A549 (cell line): Measurements from ENCODE around the gene PIK3C2B. TPM values are rescaled to one million over a fixed set of nuclear protein-coding genes. Genes with fewer than 3 reads are reported as not detected.

Experiments
- ATAC-seq, 2 experiments: fragments of 200-7000 bp in 1 of 2; fragments of >200 bp in 1 of 2; cut with Nextera tagmentation in 1 of 2; cut with Tn5 transposase in 1 of 2; 3 replicates each; pipeline versions ENCODE4 v1.8.0 to v1.9.1; 2018 to 2020; ENCODE audit warnings: mild to moderate bottlenecking in 1 of 2, moderate library complexity in 1 of 2
- CTCF ChIA-PET: fragments of 300-600 bp; sonication (Branson Sonifier 250); formaldehyde crosslinking; extraction: SDS; loops from one replicate; lab custom pipeline; 2021; ENCODE audit warnings: antibody characterized with exemption, inconsistent platforms; lab: Yijun Ruan, JAX
- POLR2A ChIA-PET: fragments of 350-600 bp; formaldehyde crosslinking; extraction: SDS; loops from one replicate; lab custom pipeline; 2021; ENCODE audit warnings: antibody characterized with exemption, inconsistent platforms; lab: Yijun Ruan, JAX
- DNase-seq, 2 experiments: peaks; one replicate each; pipeline versions ENCODE4 v3.0.0 to v3.0.0-alpha.2; 2011 to 2016; ENCODE audit warnings: low read depth in 1 of 2, low spot score in 1 of 2
- FAIRE-seq: peaks from 2 replicates; lab custom pipeline; 2011; peaks lifted over from hg19 to GRCh38; lab: Jason Lieb, UNC
- H3K27ac ChIP-seq, 2 experiments: fragments of >200 bp; sonication (Bioruptor Twin); formaldehyde crosslinking; 3 replicates each; pipeline ENCODE4 v1.5.1; 2016 to 2017
- H3K4me1 ChIP-seq: fragments of >200 bp; sonication (Bioruptor Twin); formaldehyde crosslinking; 3 replicates; pipeline ENCODE4 v1.6.1; 2016
- H3K4me2 ChIP-seq: fragments of >200 bp; sonication (Bioruptor Twin); formaldehyde crosslinking; 3 replicates; pipeline ENCODE4 v1.6.1; 2016
- H3K4me3 ChIP-seq: fragments of >200 bp; sonication (Bioruptor Twin); formaldehyde crosslinking; 3 replicates; pipeline ENCODE4 v1.5.1; 2016
- H3K9me3 ChIP-seq: fragments of >200 bp; sonication (Bioruptor Twin); formaldehyde crosslinking; 3 replicates; pipeline ENCODE4 v1.6.1; 2016
- CBX2 ChIP-seq: fragments of 200-600 bp; sonication (generic); IDR thresholded peaks from 2 replicates; pipeline ENCODE4 v1.6.1; 2016; ENCODE audit warnings: low read depth, mild to moderate bottlenecking, borderline replicate concordance
- EHMT2 ChIP-seq: fragments of 200-600 bp; sonication (generic); IDR thresholded peaks from 2 replicates; pipeline ENCODE4 v1.6.1; 2016; ENCODE audit warnings: antibody characterized with exemption, low read depth, mild to moderate bottlenecking, moderate library complexity
- HOXA7 ChIP-seq: fragments of 250-450 bp; sonication (Bioruptor Pico); IDR thresholded peaks from 2 replicates; pipeline ENCODE4 v1.5.0; 2020; ENCODE audit warnings: mild to moderate bottlenecking, moderate library complexity
- HOXB5 ChIP-seq: fragments of 250-450 bp; sonication (Bioruptor Pico); IDR thresholded peaks from 2 replicates; pipeline ENCODE4 v1.5.0; 2020; ENCODE audit warnings: mild to moderate bottlenecking, moderate library complexity
- MYC ChIP-seq: IDR thresholded peaks from 2 replicates; pipeline ENCODE4 v1.6.1; 2012; ENCODE audit warnings: mild to moderate bottlenecking, inconsistent platforms, low read length, improper control_type of control experiment, borderline replicate concordance
- PHF8 ChIP-seq: fragments of 200-600 bp; sonication (generic); IDR thresholded peaks from 2 replicates; pipeline ENCODE4 v1.6.1; 2016; ENCODE audit warnings: low read depth, mild to moderate bottlenecking, antibody characterized with exemption, moderate library complexity, borderline replicate concordance
- POLR2A ChIP-seq: IDR thresholded peaks from 2 replicates; pipeline ENCODE4 v1.6.1; 2012; ENCODE audit warnings: mild to moderate bottlenecking, low read length
- RARB ChIP-seq: fragments of 250-450 bp; sonication (Bioruptor Pico); IDR thresholded peaks from 2 replicates; pipeline ENCODE4 v1.8.0; 2021; ENCODE audit warnings: mild to moderate bottlenecking, moderate library complexity
- RCOR1 ChIP-seq: fragments of 150-350 bp; IDR thresholded peaks from 2 replicates; pipeline ENCODE4 v1.6.1; 2014; ENCODE audit warnings: antibody characterized with exemption, low read length, low read depth
- RFX5 ChIP-seq: fragments of 450-650 bp; IDR thresholded peaks from 2 replicates; pipeline ENCODE4 v1.7.1; 2014; ENCODE audit warnings: antibody characterized with exemption, mild to moderate bottlenecking, moderate library complexity
- SREBF2 ChIP-seq: fragments of 450-650 bp; IDR thresholded peaks from 2 replicates; pipeline ENCODE4 v1.6.1; 2014; ENCODE audit warnings: mild to moderate bottlenecking, moderate library complexity
- ZSCAN20 ChIP-seq: fragments of 250-450 bp; sonication (Bioruptor Pico); IDR thresholded peaks from 2 replicates; pipeline ENCODE4 v1.8.0; 2022; ENCODE audit warnings: mild to moderate bottlenecking, moderate library complexity
- WGBS: methylation state at CpG from one replicate; pipeline ENCODE4 v1.1.6; 2017; ENCODE audit errors: missing lambda C conversion rate; 5-methylcytosine and 5-hydroxymethylcytosine counted together
- polyA plus RNA-seq, 4 experiments: library from polyadenylated mRNA; depleted of rRNA in 3 of 4; stranded (reverse); fragments of >200 nt; fragmentation: RNase III in 1 of 4; extraction: RNeasy Plus Mini Kit Qiagen cat#74134 plus additional on column Dnase treatment in 1 of 4; gene quantifications; 2 replicates in 3 of 4; 3 replicates in 1 of 4; pipeline ENCODE4 v1.2.3, GENCODE V29; 2011 to 2017
- TF ChIP-seq, protein P1 (sequence below): fragments of >200 bp; sonication (Bioruptor Twin); formaldehyde crosslinking; IDR thresholded peaks from 2 replicates; pipeline ENCODE4 v1.6.1; 2016
- TF ChIP-seq, protein P2 (sequence below): IDR thresholded peaks from 2 replicates; pipeline ENCODE4 v1.6.1; 2012
- TF ChIP-seq, protein P3 (sequence below): fragments of 200-600 bp; sonication (generic); IDR thresholded peaks from 2 replicates; pipeline ENCODE4 v1.6.1; 2016; ENCODE audit warnings: antibody characterized with exemption, mild to moderate bottlenecking, moderate library complexity
- TF ChIP-seq, protein P4 (sequence below): fragments of >200 bp; sonication (Bioruptor Twin); formaldehyde crosslinking; IDR thresholded peaks from 3 replicates; pipeline ENCODE4 v1.6.1; 2016

PIK3C2B gene
- polyA plus RNA-seq, 2 of the 4 experiments (the other 2 are of a cell fraction) = 9.2 to 9.7 TPM

DNA sequence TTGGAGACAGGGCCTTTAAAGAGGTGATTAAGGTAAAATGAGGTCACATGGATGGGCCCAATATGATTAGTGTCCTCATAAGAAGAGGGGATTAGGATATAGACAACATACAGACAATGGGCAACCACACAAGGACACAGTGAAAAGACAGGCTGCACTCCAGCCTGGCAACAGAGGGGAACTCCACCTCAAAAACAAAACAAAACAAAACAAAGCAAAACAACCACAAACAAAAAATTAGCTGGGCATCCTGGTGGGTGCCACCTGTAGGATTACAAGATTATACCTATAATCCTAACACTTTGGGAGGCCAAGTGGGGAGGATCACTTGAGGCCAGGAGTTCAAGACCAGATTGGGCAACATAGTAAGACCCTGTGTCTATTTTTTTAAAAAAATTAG is 16.8 kb upstream of the PIK3C2B start:
- no peak for FAIRE-seq
- ChIA-PET CTCF (interaction anchor here (0.6 to 1.3 kb wide), 2 partner anchors 9 to 79 kb away, joined by 3 read pairs; no protein-coding TSS in a partner anchor), POLR2A (no interaction called here)
- Histone ChIP-seq H3K27ac (no peak overlapping the region), H3K4me3 (no peak overlapping the region), H3K4me2 (no peak overlapping the region), H3K4me1 (no peaks in the 10 kb centered on the region), H3K9me3 (no peaks in the 10 kb centered on the region)
- ATAC-seq = no peak
- DNase-seq = no peak
- TF ChIP-seq EHMT2 (no peak), HOXB5 (CRISPR knock-in tag) (no peak)

DNA sequence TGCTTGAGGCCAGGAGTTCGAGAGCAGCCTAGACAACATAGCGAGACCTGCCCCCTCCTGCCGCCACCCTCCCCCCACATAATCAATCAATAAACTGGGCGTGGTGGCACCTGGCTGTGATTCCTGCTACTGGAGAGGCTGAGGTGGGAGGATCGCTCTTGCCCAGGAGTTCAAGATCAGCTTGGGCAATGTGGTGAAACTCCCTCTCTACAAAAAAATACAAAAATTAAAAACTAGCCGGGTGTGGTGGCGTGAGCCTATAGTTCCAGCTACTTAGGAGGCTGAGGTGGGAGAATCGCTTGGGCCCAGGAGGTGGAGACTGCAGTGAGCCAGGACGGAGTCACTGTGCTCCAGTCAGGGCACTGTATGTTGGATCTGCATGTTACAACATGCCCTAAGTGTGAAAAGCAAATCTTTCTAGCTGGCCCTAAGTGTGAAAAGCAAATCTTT is 14.6 kb upstream of the PIK3C2B start:
- no peak for FAIRE-seq
- TF ChIP-seq PHF8 (no peak), HOXB5 (CRISPR knock-in tag) (no peak), RCOR1 (no peak), CBX2 (no peak), RARB (no peak), RFX5 (no peak), MYC (no peak), HOXA7 (CRISPR knock-in tag) (no peak), ZSCAN20 (CRISPR knock-in tag) (no peak), SREBF2 (no peak), POLR2A (no peak)
- TF ChIP-seq, protein P1, sequence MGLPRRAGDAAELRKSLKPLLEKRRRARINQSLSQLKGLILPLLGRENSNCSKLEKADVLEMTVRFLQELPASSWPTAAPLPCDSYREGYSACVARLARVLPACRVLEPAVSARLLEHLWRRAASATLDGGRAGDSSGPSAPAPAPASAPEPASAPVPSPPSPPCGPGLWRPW = no peak
- TF ChIP-seq, protein P2, sequence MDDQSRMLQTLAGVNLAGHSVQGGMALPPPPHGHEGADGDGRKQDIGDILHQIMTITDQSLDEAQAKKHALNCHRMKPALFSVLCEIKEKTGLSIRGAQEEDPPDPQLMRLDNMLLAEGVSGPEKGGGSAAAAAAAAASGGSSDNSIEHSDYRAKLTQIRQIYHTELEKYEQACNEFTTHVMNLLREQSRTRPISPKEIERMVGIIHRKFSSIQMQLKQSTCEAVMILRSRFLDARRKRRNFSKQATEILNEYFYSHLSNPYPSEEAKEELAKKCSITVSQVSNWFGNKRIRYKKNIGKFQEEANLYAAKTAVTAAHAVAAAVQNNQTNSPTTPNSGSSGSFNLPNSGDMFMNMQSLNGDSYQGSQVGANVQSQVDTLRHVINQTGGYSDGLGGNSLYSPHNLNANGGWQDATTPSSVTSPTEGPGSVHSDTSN = no peak
- TF ChIP-seq, protein P3, sequence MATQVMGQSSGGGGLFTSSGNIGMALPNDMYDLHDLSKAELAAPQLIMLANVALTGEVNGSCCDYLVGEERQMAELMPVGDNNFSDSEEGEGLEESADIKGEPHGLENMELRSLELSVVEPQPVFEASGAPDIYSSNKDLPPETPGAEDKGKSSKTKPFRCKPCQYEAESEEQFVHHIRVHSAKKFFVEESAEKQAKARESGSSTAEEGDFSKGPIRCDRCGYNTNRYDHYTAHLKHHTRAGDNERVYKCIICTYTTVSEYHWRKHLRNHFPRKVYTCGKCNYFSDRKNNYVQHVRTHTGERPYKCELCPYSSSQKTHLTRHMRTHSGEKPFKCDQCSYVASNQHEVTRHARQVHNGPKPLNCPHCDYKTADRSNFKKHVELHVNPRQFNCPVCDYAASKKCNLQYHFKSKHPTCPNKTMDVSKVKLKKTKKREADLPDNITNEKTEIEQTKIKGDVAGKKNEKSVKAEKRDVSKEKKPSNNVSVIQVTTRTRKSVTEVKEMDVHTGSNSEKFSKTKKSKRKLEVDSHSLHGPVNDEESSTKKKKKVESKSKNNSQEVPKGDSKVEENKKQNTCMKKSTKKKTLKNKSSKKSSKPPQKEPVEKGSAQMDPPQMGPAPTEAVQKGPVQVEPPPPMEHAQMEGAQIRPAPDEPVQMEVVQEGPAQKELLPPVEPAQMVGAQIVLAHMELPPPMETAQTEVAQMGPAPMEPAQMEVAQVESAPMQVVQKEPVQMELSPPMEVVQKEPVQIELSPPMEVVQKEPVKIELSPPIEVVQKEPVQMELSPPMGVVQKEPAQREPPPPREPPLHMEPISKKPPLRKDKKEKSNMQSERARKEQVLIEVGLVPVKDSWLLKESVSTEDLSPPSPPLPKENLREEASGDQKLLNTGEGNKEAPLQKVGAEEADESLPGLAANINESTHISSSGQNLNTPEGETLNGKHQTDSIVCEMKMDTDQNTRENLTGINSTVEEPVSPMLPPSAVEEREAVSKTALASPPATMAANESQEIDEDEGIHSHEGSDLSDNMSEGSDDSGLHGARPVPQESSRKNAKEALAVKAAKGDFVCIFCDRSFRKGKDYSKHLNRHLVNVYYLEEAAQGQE = no peak
- TF ChIP-seq, protein P4, sequence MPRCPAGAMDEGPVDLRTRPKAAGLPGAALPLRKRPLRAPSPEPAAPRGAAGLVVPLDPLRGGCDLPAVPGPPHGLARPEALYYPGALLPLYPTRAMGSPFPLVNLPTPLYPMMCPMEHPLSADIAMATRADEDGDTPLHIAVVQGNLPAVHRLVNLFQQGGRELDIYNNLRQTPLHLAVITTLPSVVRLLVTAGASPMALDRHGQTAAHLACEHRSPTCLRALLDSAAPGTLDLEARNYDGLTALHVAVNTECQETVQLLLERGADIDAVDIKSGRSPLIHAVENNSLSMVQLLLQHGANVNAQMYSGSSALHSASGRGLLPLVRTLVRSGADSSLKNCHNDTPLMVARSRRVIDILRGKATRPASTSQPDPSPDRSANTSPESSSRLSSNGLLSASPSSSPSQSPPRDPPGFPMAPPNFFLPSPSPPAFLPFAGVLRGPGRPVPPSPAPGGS = no peak
- TF ChIP-seq, all 56 proteins: peak for 0
- CTCF ChIA-PET = interaction anchor here (1.0 to 20.5 kb wide), 9 partner anchors 9 to 347 kb away, joined by 3 to 530 read pairs (median 6); partner anchors contain the start of gene PIK3C2B
- H3K4me1 ChIP-seq = peaks cover 8% of the 10 kb centered on the region; the same call in 2 of the 3 replicates
- H3K27ac ChIP-seq = peak overlapping the region in 1 of 2 experiments; percentile 37; a peak in 1 of 6 replicates
- H3K9me3 ChIP-seq = no peaks in the 10 kb centered on the region
- DNase-seq (no peak), ATAC-seq (no peak)
- 80% methylated on average over 9 of the region's 9 CpGs for WGBS
- no peak overlapping the region for H3K4me3 ChIP-seq
- H3K4me2 ChIP-seq = no peak overlapping the region
- POLR2A ChIA-PET = no interaction called here
